Memory B cell (primary cell): ENCODE measurements around the gene AQP6.

Source experiments
- ATAC-seq: fragments of 150-1000 bp; cut with Tn5 transposase; 2 replicates; pipeline ENCODE4 v1.10.0; 2021; ENCODE audit warnings: low read depth, mild to moderate bottlenecking, moderate library complexity
- DNase-seq, 2 donors: peaks; one replicate each; pipeline ENCODE4 v3.0.0; 2022; ENCODE audit warnings: low spot score in 2 of 2
- H3K27ac Mint-ChIP-seq: one replicate; pipeline ENCODE4 v1.8.0; 2022; ENCODE audit warnings: mild to moderate bottlenecking, moderate library complexity, mixed read lengths
- H3K27me3 Mint-ChIP-seq: one replicate; pipeline ENCODE4 v1.8.0; 2022; ENCODE audit warnings: mixed read lengths
- H3K36me3 Mint-ChIP-seq: one replicate; pipeline ENCODE4 v1.8.0; 2022; ENCODE audit warnings: mild to moderate bottlenecking, mixed read lengths
- H3K4me1 Mint-ChIP-seq: one replicate; pipeline ENCODE4 v1.8.0; 2022; ENCODE audit warnings: mixed read lengths
- H3K4me3 Mint-ChIP-seq: one replicate; pipeline ENCODE4 v1.8.0; 2022; ENCODE audit warnings: mild to moderate bottlenecking, moderate library complexity, mixed read lengths
- H3K9me3 Mint-ChIP-seq: one replicate; pipeline ENCODE4 v1.8.0; 2022; ENCODE audit warnings: mixed read lengths

Gene AQP6

DNA sequence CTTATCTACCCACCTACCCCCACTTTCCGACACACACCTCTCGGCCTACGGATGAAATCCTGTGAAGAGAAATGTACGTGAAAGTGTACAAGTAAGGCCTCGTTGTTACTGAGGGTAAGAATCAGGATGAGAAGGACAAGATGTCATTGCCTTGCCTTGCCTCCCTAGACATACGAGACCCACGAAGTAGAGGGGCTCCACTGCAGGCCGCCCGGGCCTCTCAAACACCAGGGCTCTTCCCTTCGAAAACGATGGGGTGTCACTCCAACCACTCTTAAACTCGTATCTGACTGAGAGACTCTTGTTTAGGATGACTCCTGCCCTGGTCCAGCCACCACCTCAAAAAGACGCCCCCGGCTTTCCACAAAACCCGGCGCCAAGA lies 52.0 kb downstream of the AQP6 start:
- peaks cover 3% of the 10 kb centered on the region for H3K9me3 Mint-ChIP-seq
- H3K4me1 Mint-ChIP-seq: peaks cover 9% of the 10 kb centered on the region
- H3K4me3 Mint-ChIP-seq: peak overlapping the region; percentile 94
- H3K27me3 Mint-ChIP-seq: peaks cover 2% of the 10 kb centered on the region
- peaks cover 2% of the 10 kb centered on the region for H3K36me3 Mint-ChIP-seq
- DNase-seq (no peak), ATAC-seq (peak; percentile 4)
- peak overlapping the region; percentile 88 for H3K27ac Mint-ChIP-seq

DNA sequence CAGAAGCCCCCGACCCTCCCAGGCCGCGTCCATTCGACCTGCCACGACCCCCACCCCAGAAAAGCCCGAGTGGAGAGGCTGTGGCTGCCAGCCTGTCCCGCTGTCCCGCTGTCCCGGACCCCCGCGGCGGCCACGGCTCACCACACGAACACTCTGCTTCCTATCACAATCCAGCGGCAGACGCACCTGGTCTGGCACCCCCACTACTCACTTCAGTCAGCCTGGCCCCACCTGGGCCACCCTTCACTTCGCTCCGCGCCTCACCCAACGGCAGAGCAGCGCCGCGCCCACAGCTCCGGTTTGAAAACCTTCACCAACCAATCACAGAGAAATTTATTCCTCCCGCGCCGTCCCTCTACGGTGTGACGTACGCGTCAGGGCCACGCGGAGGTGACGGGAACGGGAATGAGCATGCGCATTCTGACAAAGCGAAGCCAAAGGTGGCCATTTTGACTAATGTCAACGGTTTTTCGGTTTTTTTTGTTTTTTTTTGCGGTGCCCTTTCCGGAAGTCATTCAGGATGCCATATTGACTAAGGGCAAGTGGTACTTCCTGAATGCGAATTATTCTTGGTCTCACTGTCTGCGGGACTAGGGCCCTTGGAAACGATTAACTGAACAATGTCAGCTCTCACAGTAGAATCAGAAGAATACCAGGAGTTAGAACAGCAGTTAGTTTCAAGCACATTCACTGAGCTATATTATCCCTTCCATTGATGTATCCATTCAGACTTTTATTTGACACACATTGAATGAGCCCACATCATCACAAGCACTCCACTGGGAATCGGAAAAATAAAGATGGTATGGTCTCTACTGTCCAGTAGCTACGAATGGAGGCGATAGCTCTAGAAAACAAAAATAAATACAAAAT lies 52.7 kb downstream of the AQP6 start, which contains the start of gene RACGAP1:
TSS of gene RACGAP1 (minus strand) at position 308 of the 873 bp plus-strand sequence. CDS start 8,779 bp downstream, outside the sequence.
- peak; percentile 81 to 96 for DNase-seq
- peaks cover 2% of the 10 kb centered on the region for H3K27me3 Mint-ChIP-seq
- peaks cover 2% of the 10 kb centered on the region for H3K36me3 Mint-ChIP-seq
- peak within 1 kb of the TSS; percentile 94 for H3K4me3 Mint-ChIP-seq
- peak within 1 kb of the TSS; percentile 88 for H3K27ac Mint-ChIP-seq
- H3K4me1 Mint-ChIP-seq: peaks cover 9% of the 10 kb centered on the region
- peak; percentile 93 for ATAC-seq
- peaks cover 3% of the 10 kb centered on the region for H3K9me3 Mint-ChIP-seq

DNA sequence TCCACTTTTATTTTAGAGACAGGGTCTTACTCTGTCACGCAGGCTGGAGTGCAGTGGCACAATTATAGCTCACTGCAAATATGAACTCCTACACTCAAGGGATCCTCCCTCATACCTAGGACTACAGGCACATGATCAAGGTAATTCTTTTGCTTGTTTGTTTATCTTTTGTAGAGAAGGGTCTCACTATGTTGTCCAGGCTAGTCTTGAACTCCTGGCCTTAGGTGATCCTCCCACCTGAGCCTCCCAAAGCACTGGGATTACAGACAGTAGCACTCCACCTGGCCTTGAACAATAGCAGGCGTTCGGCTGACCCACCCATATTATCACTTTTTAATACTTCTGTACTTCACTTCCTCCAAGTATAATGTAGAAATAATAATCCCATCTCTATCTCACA lies 53.9 kb downstream of the AQP6 start:
- Mint-ChIP-seq H3K36me3 (peaks cover 2% of the 10 kb centered on the region), H3K27ac (no peak overlapping the region), H3K27me3 (peaks cover 2% of the 10 kb centered on the region), H3K4me1 (peaks cover 9% of the 10 kb centered on the region), H3K9me3 (peaks cover 3% of the 10 kb centered on the region), H3K4me3 (no peak overlapping the region)
- DNase-seq (no peak), ATAC-seq (no peak)
